HepG2 (cell line): ENCODE measurements around the gene RUVBL1. TPM values are rescaled to one million over a fixed set of nuclear protein-coding genes. Genes with fewer than 3 reads are reported as not detected.

ENCODE experiments used
- ATAC-seq: fragments of 200-7000 bp; cut with Tn5 transposase; 3 replicates; pipeline ENCODE4 v1.9.1; 2020; ENCODE audit warnings: mild to moderate bottlenecking, moderate library complexity
- BruUV-seq: library from RNA; stranded (reverse); fragments of 400-500 nt; replicated peaks from 2 replicates; lab custom pipeline; 2021; lab: Mats Ljungman, UMichigan
- CTCF ChIA-PET: fragments of 300-600 bp; formaldehyde crosslinking; extraction: SDS; loops from one replicate; lab custom pipeline; 2021; ENCODE audit warnings: low total read pairs, inconsistent platforms, low intra/inter-chr PET ratio; lab: Yijun Ruan, JAX
- POLR2A ChIA-PET: fragments of 350-600 bp; sonication (Branson Sonifier 250); formaldehyde crosslinking; loops from one replicate; lab custom pipeline; 2020; ENCODE audit warnings: antibody characterized with exemption, inconsistent platforms; lab: Yijun Ruan, JAX
- DNase-seq: peaks from one replicate; pipeline ENCODE4 v3.0.0-alpha.2; 2015; ENCODE audit warnings: low spot score
- FAIRE-seq: peaks from 3 replicates; lab custom pipeline; 2011; peaks lifted over from hg19 to GRCh38; lab: Jason Lieb, UNC
- H2AFZ ChIP-seq: one replicate; pipeline ENCODE4 v1.6.1; 2011; ENCODE audit warnings: low read length, inconsistent platforms
- H3K27ac ChIP-seq: fragments of 300-600 bp; 3 replicates; pipeline ENCODE4 v1.8.0; 2011; ENCODE audit warnings: mixed run types, mild to moderate bottlenecking, mixed read lengths, low read length, inconsistent platforms; ENCODE audit not compliant: insufficient read depth; ENCODE audit errors: extremely low read length
- H3K27me3 ChIP-seq, 2 experiments: fragments of 200-600 bp in 1 of 2; 2 replicates in 1 of 2; 3 replicates in 1 of 2; pipeline versions ENCODE4 v1.6.0 to v1.8.0; 2011; ENCODE audit warnings: low read length in 2 of 2, mild to moderate bottlenecking in 2 of 2, moderate library complexity in 2 of 2, inconsistent platforms in 1 of 2; ENCODE audit not compliant: insufficient read depth in 2 of 2, control insufficient read depth in 1 of 2
- H3K36me3 ChIP-seq, 2 experiments: fragments of 200-600 bp in 1 of 2; replicated peaks in 1 of 2; 2 replicates in 1 of 2; 3 replicates in 1 of 2; pipeline versions ENCODE4 v1.5.1 to v1.8.0; 2011; ENCODE audit warnings: low read length in 2 of 2, inconsistent platforms in 1 of 2; ENCODE audit not compliant: insufficient read depth in 2 of 2, control insufficient read depth in 1 of 2
- H3K4me1 ChIP-seq: 2 replicates; pipeline ENCODE4 v1.5.1; 2012; ENCODE audit warnings: low read length, inconsistent platforms; ENCODE audit not compliant: insufficient read depth
- H3K4me2 ChIP-seq: 2 replicates; pipeline ENCODE4 v1.6.0; 2011; ENCODE audit warnings: low read depth, low read length, inconsistent platforms
- H3K4me3 ChIP-seq, 3 experiments: fragments of 200-600 bp in 1 of 3; sonication (generic), shearing (Covaris generic) in 1 of 3; replicated peaks in 1 of 3; 2 replicates each; pipeline ENCODE4 v1.5.1; 2011 to 2016; ENCODE audit warnings: low read length in 3 of 3, inconsistent platforms in 2 of 3, low read depth in 2 of 3, mild to moderate bottlenecking in 2 of 3, control low read depth in 1 of 3, mixed read lengths in 1 of 3; ENCODE audit not compliant: insufficient read depth in 1 of 3
- H3K79me2 ChIP-seq: one replicate; pipeline ENCODE4 v1.6.1; 2011; ENCODE audit warnings: low read length, inconsistent platforms; ENCODE audit not compliant: insufficient read depth
- H3K9ac ChIP-seq: 2 replicates; pipeline ENCODE4 v1.6.0; 2011; ENCODE audit warnings: mild to moderate bottlenecking, low read depth, low read length, inconsistent platforms; ENCODE audit not compliant: insufficient read depth
- H3K9me3 ChIP-seq: 2 replicates; pipeline ENCODE4 v1.5.1; 2012; ENCODE audit warnings: mild to moderate bottlenecking, low read length
- H4K20me1 ChIP-seq: 2 replicates; pipeline ENCODE4 v1.6.0; 2011; ENCODE audit warnings: inconsistent platforms, mild to moderate bottlenecking, low read length, moderate library complexity; ENCODE audit not compliant: insufficient read depth
- ATF5 ChIP-seq: sonication (generic); formaldehyde crosslinking; IDR thresholded peaks from 2 replicates; pipeline ENCODE4 v1.4.0; 2020; ENCODE audit warnings: mild to moderate bottlenecking, low read depth, missing genetic modification reagents
- LCORL ChIP-seq, 2 experiments: fragments of 450-650 bp in 1 of 2; sonication (generic) in 1 of 2; formaldehyde crosslinking in 1 of 2; IDR thresholded peaks; 2 replicates each; pipeline versions ENCODE4 v1.5.0 to v1.6.1; 2017 to 2020; ENCODE audit warnings: antibody characterized with exemption in 1 of 2, missing genetic modification reagents in 1 of 2
- MAFG ChIP-seq: sonication (generic); formaldehyde crosslinking; IDR thresholded peaks from 2 replicates; pipeline ENCODE4 v1.5.1; 2020; ENCODE audit warnings: mild to moderate bottlenecking, missing genetic modification reagents
- POLR2AphosphoS5 ChIP-seq: IDR thresholded peaks from 2 replicates; pipeline ENCODE4 v1.6.1; 2012; ENCODE audit warnings: low read depth, low read length
- STAT6 ChIP-seq: sonication (generic); formaldehyde crosslinking; IDR thresholded peaks from 2 replicates; pipeline ENCODE4 v1.4.0; 2020; ENCODE audit warnings: missing genetic modification reagents, mild to moderate bottlenecking, borderline replicate concordance
- TOPORS ChIP-seq: sonication (generic); formaldehyde crosslinking; IDR thresholded peaks from 2 replicates; pipeline ENCODE4 v1.8.0; 2023; ENCODE audit warnings: mild to moderate bottlenecking, missing genetic modification reagents
- ZNF441 ChIP-seq: sonication (generic); formaldehyde crosslinking; IDR thresholded peaks from 2 replicates; pipeline ENCODE4 v1.7.0; 2021; ENCODE audit warnings: missing genetic modification reagents, borderline replicate concordance
- ZNF513 ChIP-seq: sonication (generic); formaldehyde crosslinking; conservative IDR thresholded peaks from 2 replicates; pipeline ENCODE4 v1.5.0; 2020; ENCODE audit warnings: missing genetic modification reagents
- ZNF543 ChIP-seq: sonication (generic); formaldehyde crosslinking; IDR thresholded peaks from 2 replicates; pipeline ENCODE4 v1.4.0; 2020; ENCODE audit warnings: mild to moderate bottlenecking, missing genetic modification reagents
- ZNF883 ChIP-seq: sonication (generic); formaldehyde crosslinking; IDR thresholded peaks from 2 replicates; pipeline ENCODE4 v1.5.1; 2020; ENCODE audit warnings: mild to moderate bottlenecking, missing genetic modification reagents; ENCODE audit errors: not compliant biosample characterization
- WGBS: methylation state at CpG from one replicate; pipeline ENCODE4 v1.1.6; 2017; ENCODE audit warnings: low lambda C conversion rate; 5-methylcytosine and 5-hydroxymethylcytosine counted together
- in situ Hi-C: cut with HindIII; loops from 2 replicates; pipeline ENCODE4 v1.10.0; 2017; ENCODE audit warnings: low pct_unique_long_range_greater_than_20kb; ENCODE audit not compliant: extremely low pct_ligation_motif_present
- intact Hi-C: fragments of 100-400 bp; cut with micrococcal nuclease; formaldehyde crosslinking; loops from one replicate; pipeline ENCODE4 v1.10.0; 2022; ENCODE audit not compliant: unreplicated experiment
- polyA plus RNA-seq, 8 experiments: library from polyadenylated mRNA; depleted of rRNA in 3 of 8; stranded (reverse) in 7 of 8; unstranded in 1 of 8; fragments of >200 nt; fragmentation: Illumina TruSeq in 4 of 8; extraction: Trizol in 4 of 8; gene quantifications; 2 replicates each; pipeline versions ENCODE4 v1.2.1 to v1.2.3, GENCODE V29; 2011 to 2016; ENCODE audit warnings: low read depth in 4 of 8, missing spikeins in 1 of 8, mixed read lengths in 1 of 8; ENCODE audit not compliant: insufficient read depth in 1 of 8
- total RNA-seq, 5 experiments: library from RNA; depleted of rRNA; stranded (reverse); fragments of >200 nt; fragmentation: Illumina TruSeq; extraction: Trizol; gene quantifications; 2 replicates each; pipeline ENCODE4 v1.2.3, GENCODE V29; 2016; ENCODE audit warnings: low read depth in 1 of 5
- TF ChIP-seq, protein P1 (sequence below): sonication (generic); formaldehyde crosslinking; IDR thresholded peaks from 2 replicates; pipeline ENCODE4 v1.4.0; 2020; ENCODE audit warnings: mild to moderate bottlenecking, missing genetic modification reagents, borderline replicate concordance

Gene RUVBL1
- total and polyA plus RNA-seq, 2 of the 13 experiments (the other 11 are each of a cell fraction or from before 2014, with no cell fraction given): 32.7 to 86.3 TPM

- CTCF ChIA-PET: no interaction called here
- intact Hi-C loops (no loop called here), in situ Hi-C loops (no loop called here)
- Histone ChIP-seq H3K27me3 (peaks cover 0 to 5% of the 10 kb centered on the region in 2 experiments; a peak in 1 of 5 replicates), H3K4me1 (peaks cover 37% of the 10 kb centered on the region), H3K4me2 (peak overlapping the region; percentile 96), H3K4me3 (peak overlapping the region; percentile 64 to 96 (median 65)), H3K9me3 (no peaks in the 10 kb centered on the region), H3K27ac (peak overlapping the region; percentile 67), H4K20me1 (peaks cover 24% of the 10 kb centered on the region), H3K9ac (peak overlapping the region; percentile 91), H3K79me2 (peaks cover 51% of the 10 kb centered on the region), H3K36me3 (peaks cover 4 to 21% of the 10 kb centered on the region in 2 experiments; a peak in 4 of 5 replicates), H2AFZ (no peak overlapping the region)
- no TSS peak for BruUV-seq
- POLR2A ChIA-PET: no interaction called here
- 10% methylated on average over 10 of the region's 10 CpGs for WGBS
- DNase-seq (no peak), ATAC-seq (peak; percentile 11; the same call in 2 of the 3 replicates), FAIRE-seq (no peak)
- no peak for TF ChIP-seq LCORL (IDR thresholded peaks at IDR 0.05)
- peak; percentile 69; the same call in 1 of the 2 replicates for TF ChIP-seq LCORL (CRISPR knock-in tag; IDR thresholded peaks at IDR 0.05)
- 0 out of 2 replicates have a peak, but pooled peaks have one; percentile 58 for TF ChIP-seq STAT6 (CRISPR knock-in tag)
- 0 out of 2 replicates have a peak, but pooled peaks have one; percentile 68 for TF ChIP-seq ATF5 (CRISPR knock-in tag)
- TF ChIP-seq MAFG (CRISPR knock-in tag): no peak
- TF ChIP-seq, protein P1, sequence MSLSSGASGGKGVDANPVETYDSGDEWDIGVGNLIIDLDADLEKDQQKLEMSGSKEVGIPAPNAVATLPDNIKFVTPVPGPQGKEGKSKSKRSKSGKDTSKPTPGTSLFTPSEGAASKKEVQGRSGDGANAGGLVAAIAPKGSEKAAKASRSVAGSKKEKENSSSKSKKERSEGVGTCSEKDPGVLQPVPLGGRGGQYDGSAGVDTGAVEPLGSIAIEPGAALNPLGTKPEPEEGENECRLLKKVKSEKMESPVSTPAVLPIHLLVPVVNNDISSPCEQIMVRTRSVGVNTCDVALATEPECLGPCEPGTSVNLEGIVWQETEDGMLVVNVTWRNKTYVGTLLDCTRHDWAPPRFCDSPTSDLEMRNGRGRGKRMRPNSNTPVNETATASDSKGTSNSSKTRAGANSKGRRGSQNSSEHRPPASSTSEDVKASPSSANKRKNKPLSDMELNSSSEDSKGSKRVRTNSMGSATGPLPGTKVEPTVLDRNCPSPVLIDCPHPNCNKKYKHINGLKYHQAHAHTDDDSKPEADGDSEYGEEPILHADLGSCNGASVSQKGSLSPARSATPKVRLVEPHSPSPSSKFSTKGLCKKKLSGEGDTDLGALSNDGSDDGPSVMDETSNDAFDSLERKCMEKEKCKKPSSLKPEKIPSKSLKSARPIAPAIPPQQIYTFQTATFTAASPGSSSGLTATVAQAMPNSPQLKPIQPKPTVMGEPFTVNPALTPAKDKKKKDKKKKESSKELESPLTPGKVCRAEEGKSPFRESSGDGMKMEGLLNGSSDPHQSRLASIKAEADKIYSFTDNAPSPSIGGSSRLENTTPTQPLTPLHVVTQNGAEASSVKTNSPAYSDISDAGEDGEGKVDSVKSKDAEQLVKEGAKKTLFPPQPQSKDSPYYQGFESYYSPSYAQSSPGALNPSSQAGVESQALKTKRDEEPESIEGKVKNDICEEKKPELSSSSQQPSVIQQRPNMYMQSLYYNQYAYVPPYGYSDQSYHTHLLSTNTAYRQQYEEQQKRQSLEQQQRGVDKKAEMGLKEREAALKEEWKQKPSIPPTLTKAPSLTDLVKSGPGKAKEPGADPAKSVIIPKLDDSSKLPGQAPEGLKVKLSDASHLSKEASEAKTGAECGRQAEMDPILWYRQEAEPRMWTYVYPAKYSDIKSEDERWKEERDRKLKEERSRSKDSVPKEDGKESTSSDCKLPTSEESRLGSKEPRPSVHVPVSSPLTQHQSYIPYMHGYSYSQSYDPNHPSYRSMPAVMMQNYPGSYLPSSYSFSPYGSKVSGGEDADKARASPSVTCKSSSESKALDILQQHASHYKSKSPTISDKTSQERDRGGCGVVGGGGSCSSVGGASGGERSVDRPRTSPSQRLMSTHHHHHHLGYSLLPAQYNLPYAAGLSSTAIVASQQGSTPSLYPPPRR (CRISPR knock-in tag): no peak
- 0 out of 2 replicates have a peak, but pooled peaks have one; percentile 43 for TF ChIP-seq ZNF543 (CRISPR knock-in tag)
- no peak for TF ChIP-seq TOPORS
- TF ChIP-seq ZNF441: no peak
- no peak for TF ChIP-seq ZNF513 (CRISPR knock-in tag)
- TF ChIP-seq POLR2AphosphoS5: no peak
- TF ChIP-seq ZNF883: no peak
Observed at GRCh38 chr3:128051459-128051836, 72.2 kb downstream of the RUVBL1 start.
